Pulmonary artery endothelial cell (primary cell): ENCODE results near the gene P4HA2. TPM values are rescaled to one million over a fixed set of nuclear protein-coding genes. Genes with fewer than 3 reads are reported as not detected.
"Not testable (repeated sequence)": the region's sequence is repeated elsewhere in the genome, so short reads cannot be mapped to it uniquely, and the experiment has no call there.

Source experiments
- DNase-seq: peaks from one replicate; pipeline ENCODE4 v3.0.0-alpha.2; 2011; ENCODE audit warnings: low read depth, low spot score
- total RNA-seq: library from RNA; depleted of rRNA; stranded (reverse); fragments of >200 nt; gene quantifications from 2 replicates; pipeline ENCODE4 v1.2.3, GENCODE V29; 2014

The P4HA2 gene
- total RNA-seq, 1 donor from 2014 or later, result 68.0 TPM

DNA sequence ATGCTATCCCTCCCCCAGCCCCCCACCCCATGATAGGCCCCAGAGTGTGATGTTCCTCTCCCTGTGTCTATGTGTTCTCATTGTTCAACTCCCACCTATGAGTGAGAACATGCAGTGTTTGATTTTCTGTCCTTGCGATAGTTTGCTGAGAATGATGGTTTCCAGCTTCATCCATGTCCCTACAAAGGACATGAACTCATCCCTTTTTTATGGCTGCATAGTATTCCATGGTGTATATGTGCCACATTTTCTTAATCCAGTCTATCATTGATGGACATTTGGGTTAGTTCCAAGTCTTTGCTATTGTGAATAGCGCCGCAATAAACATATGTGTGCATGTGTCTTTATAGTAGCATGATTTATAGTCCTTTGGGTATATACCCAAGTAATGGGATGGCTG is 82.3 kb downstream of the P4HA2 start:
- DNase-seq, result not testable (repeated sequence)

DNA sequence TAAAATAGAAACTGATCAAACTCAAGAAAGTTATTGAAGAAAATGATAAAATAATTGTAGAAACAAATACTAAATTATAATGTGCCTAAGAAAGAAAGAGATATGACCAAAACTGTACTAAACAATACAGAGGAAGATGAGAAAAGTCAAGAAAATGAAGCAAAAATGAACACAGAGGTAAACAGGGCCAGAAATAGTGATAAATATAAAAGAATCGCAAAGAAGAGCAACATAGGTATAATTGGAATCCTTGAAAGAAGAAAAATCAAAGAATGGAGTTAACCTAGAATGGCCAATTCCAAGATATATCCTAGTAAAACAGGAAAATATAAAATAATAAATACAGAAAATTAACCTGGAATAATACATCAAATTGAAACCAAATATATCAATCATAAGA is 84.5 kb downstream of the P4HA2 start:
- no peak for DNase-seq

DNA sequence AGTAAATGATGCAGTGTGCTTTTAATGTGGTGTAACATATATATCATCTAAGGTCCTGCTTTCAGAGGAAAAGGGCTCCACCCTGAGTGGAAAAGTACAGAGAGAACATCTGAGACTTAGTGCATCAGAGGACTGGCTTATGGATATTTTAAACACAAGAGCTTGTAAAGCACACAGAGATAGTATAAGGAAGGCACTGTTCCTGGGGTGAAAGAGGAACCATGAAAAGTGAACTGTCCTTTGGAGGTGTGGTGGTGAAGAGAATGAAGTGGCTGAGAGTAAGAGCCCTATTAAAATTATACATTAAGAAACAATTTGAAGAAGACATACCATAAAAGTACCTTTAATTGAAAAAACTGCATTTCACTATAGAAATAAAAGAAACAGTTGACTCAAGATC is 85.2 kb downstream of the P4HA2 start:
- no peak for DNase-seq

Other genes starting within 250 kb of the P4HA2 start
- gene ACSL6, start 216.2 kb downstream of the P4HA2 start, total RNA-seq, result not detected in 2 replicates
- gene IL3, start 167.2 kb downstream of the P4HA2 start, total RNA-seq, result not detected in 2 replicates
- 0.11 TPM in 1 of 2 replicates, not detected in the other for gene CSF2, start 154.1 kb downstream of the P4HA2 start, total RNA-seq
- gene PDLIM4, start 29.8 kb upstream of the P4HA2 start, total RNA-seq, result 73.2 and 77.6 TPM in 2 replicates
- 4.4 and 6.7 TPM in 2 replicates for gene SLC22A4, start 66.5 kb upstream of the P4HA2 start, total RNA-seq
- gene SLC22A5, start 141.9 kb upstream of the P4HA2 start, total RNA-seq, result 2.8 and 3.8 TPM in 2 replicates